Lower leg skin (tissue), 4 donors: ENCODE data around the gene ZNF318. TPM values are rescaled to one million over a fixed set of nuclear protein-coding genes. Genes with fewer than 3 reads are reported as not detected.

Experiments used
- DNase-seq, 2 donors: peaks; one replicate each; pipeline ENCODE4 v3.0.0-alpha.2; 2019; ENCODE audit warnings: low spot score in 2 of 2
- H3K4me3 ChIP-seq: fragments of 200-600 bp; sonication (generic); 2 replicates; pipeline ENCODE4 v1.5.1; 2017; ENCODE audit warnings: mild to moderate bottlenecking, low read depth; ENCODE audit not compliant: poor library complexity, severe bottlenecking
- CTCF ChIP-seq, 3 donors: fragments of 450-650 bp; IDR thresholded peaks; one replicate each; pipeline ENCODE4 v1.5.1; 2016; ENCODE audit warnings: antibody characterized with exemption in 3 of 3, mild to moderate bottlenecking in 3 of 3, moderate library complexity in 2 of 3
- POLR2A ChIP-seq, 2 donors: fragments of 450-650 bp; IDR thresholded peaks; one replicate each; pipeline ENCODE4 v1.6.1; 2016 to 2017; ENCODE audit warnings: antibody characterized with exemption in 2 of 2, mild to moderate bottlenecking in 1 of 2, moderate library complexity in 1 of 2
- WGBS, 2 donors: methylation state at CpG; one replicate each; pipeline ENCODE4 v1.1.5; 2018; 5-methylcytosine and 5-hydroxymethylcytosine counted together
- intact Hi-C: fragments of 100-400 bp; cut with DNase I; formaldehyde crosslinking; loops from one replicate; pipeline ENCODE4 v1.15.0; 2023; ENCODE audit warnings: low total_unique reads
- total RNA-seq, 4 donors: library from RNA; depleted of rRNA; stranded (reverse); fragments of >200 nt; gene quantifications; one replicate each; pipeline ENCODE4 v1.1.0, GENCODE V29; 2016

ZNF318 gene
- total RNA-seq, 4 donors from 2014 or later = 9.6 to 22.9 (median 18.1) TPM

GRCh38 chr6:43287717-43288679, 81.4 kb downstream of the ZNF318 start:
- TF ChIP-seq CTCF (IDR thresholded peaks at IDR 0.05) = no peak
- intact Hi-C loops = no loop called here
- 76 to 80% methylated on average over 7 of the region's 7 CpGs for WGBS, 2 donors
- no peak overlapping the region for H3K4me3 ChIP-seq
- no peak for DNase-seq

DNA sequence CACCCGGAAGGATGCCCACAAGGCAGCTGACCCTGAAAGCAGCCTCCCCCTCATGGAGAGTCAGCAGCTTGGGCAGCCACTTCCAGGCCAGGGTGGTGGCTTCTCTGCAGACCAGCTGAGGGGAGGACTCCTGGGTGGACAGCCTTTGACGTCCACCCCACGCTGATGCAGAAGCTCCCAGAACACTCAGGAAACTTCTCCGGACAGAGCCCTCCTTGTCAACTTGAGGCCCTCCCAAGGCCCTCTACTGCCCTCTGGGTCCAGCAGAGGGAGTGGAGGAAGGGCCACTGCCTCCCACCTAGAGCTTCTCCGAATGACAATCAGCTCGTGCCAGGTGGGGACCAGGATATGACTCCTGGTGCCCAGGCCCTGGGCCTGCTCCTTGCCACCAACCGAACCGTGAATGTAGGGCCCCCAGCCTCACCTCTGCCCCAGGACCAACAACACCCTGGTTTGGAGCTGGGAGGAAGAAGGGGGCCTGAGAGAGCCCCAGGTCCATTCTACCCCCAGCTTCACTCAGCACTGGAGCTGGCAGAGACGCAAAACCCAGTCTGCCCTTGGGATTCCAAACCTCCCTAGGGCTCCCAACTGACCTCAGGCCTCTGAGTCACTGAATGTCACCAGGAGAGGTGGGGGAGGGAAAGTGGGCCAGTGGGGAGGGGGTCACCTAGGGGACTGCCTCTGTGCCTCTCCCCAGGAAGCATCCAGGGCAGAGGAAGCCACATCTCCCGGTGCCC, 82.3 kb downstream of the ZNF318 start:
- WGBS, 2 donors = 66 to 78% methylated on average over 9 to 10 of the region's 10 CpGs
- intact Hi-C loops = no loop called here
- no peak for DNase-seq
- H3K4me3 ChIP-seq = no peak overlapping the region
- no peak for TF ChIP-seq CTCF (IDR thresholded peaks at IDR 0.05)
- no peak for TF ChIP-seq POLR2A (IDR thresholded peaks at IDR 0.05)

DNA sequence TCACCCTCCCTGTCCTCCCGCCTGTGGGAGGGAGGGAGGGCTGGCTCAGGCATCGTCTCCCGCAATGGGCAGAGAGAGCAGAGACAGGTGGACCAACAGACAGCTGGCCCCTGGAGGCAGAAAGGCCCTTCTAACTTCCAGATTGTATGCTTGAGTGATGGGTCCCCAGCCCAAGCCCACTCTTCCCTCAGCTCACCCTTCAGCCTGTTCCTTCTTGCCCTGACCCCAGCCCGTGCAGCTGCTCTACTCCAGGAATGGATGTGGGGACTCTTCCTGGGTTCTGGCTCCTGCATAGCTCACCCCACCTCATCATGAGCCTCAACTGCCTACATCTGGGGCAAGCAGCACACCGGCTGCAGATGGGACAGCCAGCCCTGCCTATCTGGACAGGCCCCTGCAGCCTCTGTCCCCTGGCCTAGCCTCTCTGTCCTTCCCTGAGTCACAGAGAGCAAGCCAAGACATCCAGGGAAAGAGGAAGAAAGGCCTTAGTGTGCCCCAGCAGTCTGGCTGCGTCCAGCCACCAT, 82.9 kb downstream of the ZNF318 start:
- no peak overlapping the region for H3K4me3 ChIP-seq
- no peak for TF ChIP-seq POLR2A (IDR thresholded peaks at IDR 0.05)
- no peak for TF ChIP-seq CTCF (IDR thresholded peaks at IDR 0.05)
- DNase-seq = no peak
- 86 to 95% methylated on average over 6 of the region's 6 CpGs for WGBS, 2 donors
- intact Hi-C loops = no loop called here

Other genes with a start within 250 kb of the ZNF318 start
- 10 to 100 TPM; 14.8 to 25.8 (median 25.5) TPM for gene SRF, start 198.4 kb downstream of the ZNF318 start, total RNA-seq
- 10 to 100 TPM; 38.7 to 64.4 (median 47.4) TPM for gene CUL9, start 187.5 kb downstream of the ZNF318 start, total RNA-seq
- 10 to 100 TPM; 48.5 to 77.0 (median 61.2) TPM for gene DNPH1, start 140.2 kb downstream of the ZNF318 start, total RNA-seq
- under 1 TPM in 1 of 4 donors, not detected in 3; 0.08 TPM for gene TTBK1, start 126.2 kb downstream of the ZNF318 start, total RNA-seq
- not detected for gene SLC22A7, start 71.4 kb downstream of the ZNF318 start, total RNA-seq
- 1 to 10 TPM in 1 of 4 donors, under 1 TPM in 1, not detected in 2; 0.30 to 4.5 TPM for gene CRIP3, start 60.8 kb downstream of the ZNF318 start, total RNA-seq
- 10 to 100 TPM in 3 of 4 donors, 1 to 10 TPM in 1; 9.4 to 17.9 (median 15.9) TPM for gene ABCC10, start 57.9 kb upstream of the ZNF318 start, total RNA-seq
- 10 to 100 TPM; 29.3 to 55.0 (median 39.4) TPM for gene DLK2, start 85.9 kb upstream of the ZNF318 start, total RNA-seq
- 10 to 100 TPM; 15.9 to 30.4 (median 23.8) TPM for gene TJAP1, start 107.9 kb upstream of the ZNF318 start, total RNA-seq
- under 1 TPM in 3 of 4 donors, not detected in 1; 0.36 to 0.53 (median 0.44) TPM for gene LRRC73, start 140.7 kb upstream of the ZNF318 start, total RNA-seq
- gene YIPF3, start 147.3 kb upstream of the ZNF318 start, total RNA-seq = 100 to 1,000 TPM in 1 of 4 donors, 10 to 100 TPM in 3; 82.6 to 119 (median 89.0) TPM
- 10 to 100 TPM; 29.7 to 38.0 (median 32.4) TPM for gene POLR1C, start 147.4 kb upstream of the ZNF318 start, total RNA-seq
- gene XPO5, start 206.4 kb upstream of the ZNF318 start, total RNA-seq = 10 to 100 TPM; 24.0 to 30.4 (median 27.3) TPM
- gene POLH, start 206.5 kb upstream of the ZNF318 start, total RNA-seq = 10 to 100 TPM; 13.0 to 28.2 (median 15.7) TPM